NT2/D1 (cell line): Measurements from ENCODE around the gene TMEM14B.

Experiments
- SUZ12 ChIP-seq: IDR thresholded peaks from 2 replicates; pipeline ENCODE4 v1.6.1; 2011; ENCODE audit not compliant: insufficient read length, insufficient read depth; ENCODE audit errors: extremely low read depth
- YY1 ChIP-seq: IDR thresholded peaks from 2 replicates; pipeline ENCODE4 v1.6.1; 2011; ENCODE audit not compliant: insufficient read length, insufficient read depth

DNA sequence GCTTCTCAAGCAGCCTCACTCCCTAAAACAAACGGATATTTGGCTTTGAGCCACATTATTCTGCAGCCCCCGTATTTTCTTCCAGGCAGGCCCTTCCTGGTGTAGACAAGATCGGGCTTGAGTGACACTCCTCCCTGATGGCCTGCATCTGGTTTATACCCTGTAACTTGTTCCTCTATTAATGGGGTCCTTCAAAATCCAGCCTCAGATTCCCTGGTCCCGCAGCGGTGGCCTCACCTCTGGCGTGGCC, 25.1 kb upstream of the TMEM14B start:
- TF ChIP-seq SUZ12: no peak
- no peak for TF ChIP-seq YY1
